ENCODE results near the gene ASB7. TPM values are rescaled to one million over a fixed set of nuclear protein-coding genes. Genes with fewer than 3 reads are reported as not detected.

Gene ASB7
- total RNA-seq, 1 experiment from 2014 or later: 17.9 TPM

DNA sequence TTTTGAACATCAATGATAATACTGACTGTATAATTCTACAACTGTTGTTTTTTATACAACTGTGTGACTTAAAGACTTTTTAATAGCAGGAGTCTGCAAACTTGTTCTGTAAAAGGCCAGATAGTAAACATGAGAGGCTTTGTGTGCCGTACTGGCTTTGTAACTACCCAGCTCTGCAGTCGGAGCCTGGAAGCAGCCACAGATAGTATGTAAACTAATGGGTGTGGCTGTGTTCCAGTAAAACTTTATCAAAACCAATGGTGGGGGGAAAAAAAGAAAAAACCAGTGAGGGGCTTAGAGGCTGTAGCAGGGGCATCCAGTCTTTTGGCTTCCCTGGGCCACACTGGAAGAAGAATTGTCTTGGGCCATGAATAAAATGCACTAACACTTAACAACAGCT, 11.9 kb downstream of the ASB7 start:
- no peaks in the 10 kb centered on the region for H3K4me1 ChIP-seq (replicated peaks; ENCODE audit: insufficient read depth)
- H4K20me1 ChIP-seq (ENCODE audit: insufficient read depth): no peaks in the 10 kb centered on the region
- CTCF ChIA-PET: no interaction called here
- TF ChIP-seq, protein P1, sequence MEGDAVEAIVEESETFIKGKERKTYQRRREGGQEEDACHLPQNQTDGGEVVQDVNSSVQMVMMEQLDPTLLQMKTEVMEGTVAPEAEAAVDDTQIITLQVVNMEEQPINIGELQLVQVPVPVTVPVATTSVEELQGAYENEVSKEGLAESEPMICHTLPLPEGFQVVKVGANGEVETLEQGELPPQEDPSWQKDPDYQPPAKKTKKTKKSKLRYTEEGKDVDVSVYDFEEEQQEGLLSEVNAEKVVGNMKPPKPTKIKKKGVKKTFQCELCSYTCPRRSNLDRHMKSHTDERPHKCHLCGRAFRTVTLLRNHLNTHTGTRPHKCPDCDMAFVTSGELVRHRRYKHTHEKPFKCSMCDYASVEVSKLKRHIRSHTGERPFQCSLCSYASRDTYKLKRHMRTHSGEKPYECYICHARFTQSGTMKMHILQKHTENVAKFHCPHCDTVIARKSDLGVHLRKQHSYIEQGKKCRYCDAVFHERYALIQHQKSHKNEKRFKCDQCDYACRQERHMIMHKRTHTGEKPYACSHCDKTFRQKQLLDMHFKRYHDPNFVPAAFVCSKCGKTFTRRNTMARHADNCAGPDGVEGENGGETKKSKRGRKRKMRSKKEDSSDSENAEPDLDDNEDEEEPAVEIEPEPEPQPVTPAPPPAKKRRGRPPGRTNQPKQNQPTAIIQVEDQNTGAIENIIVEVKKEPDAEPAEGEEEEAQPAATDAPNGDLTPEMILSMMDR (conservative IDR thresholded peaks at IDR 0.05): no peak
- no peak for TF ChIP-seq EZH2 (IDR thresholded peaks at IDR 0.05; ENCODE audit: low read depth)
- no peaks in the 10 kb centered on the region; the same call in 1 of the 2 replicates for H3K79me2 ChIP-seq (ENCODE audit: low read depth)
- POLR2A ChIA-PET (ENCODE audit: unreplicated experiment): no interaction called here
- H3K36me3 ChIP-seq (ENCODE audit: low read depth): peaks cover 48% of the 10 kb centered on the region
- H3K9me3 ChIP-seq (ENCODE audit: insufficient read depth, low read depth): no peaks in the 10 kb centered on the region
- no peak overlapping the region for H2AFZ ChIP-seq
- DNase-seq: no peak
- no peak overlapping the region for H3K4me3 ChIP-seq
- H3K4me2 ChIP-seq: no peak overlapping the region
- H3K27ac ChIP-seq: no peak overlapping the region
- intact Hi-C loops (cut with micrococcal nuclease; ENCODE audit: unreplicated experiment): no loop called here
- no peaks in the 10 kb centered on the region for H3K27me3 ChIP-seq (ENCODE audit: insufficient read depth, low read depth)
- peaks cover 5% of the 10 kb centered on the region; the same call in 1 of the 2 replicates for H3F3A ChIP-seq (ENCODE audit: insufficient read depth, low read depth)
- no TSS peak for BruUV-seq (replicated peaks)
- no peaks in the 10 kb centered on the region for H3K9me2 ChIP-seq (ENCODE audit: insufficient read depth)

DNA sequence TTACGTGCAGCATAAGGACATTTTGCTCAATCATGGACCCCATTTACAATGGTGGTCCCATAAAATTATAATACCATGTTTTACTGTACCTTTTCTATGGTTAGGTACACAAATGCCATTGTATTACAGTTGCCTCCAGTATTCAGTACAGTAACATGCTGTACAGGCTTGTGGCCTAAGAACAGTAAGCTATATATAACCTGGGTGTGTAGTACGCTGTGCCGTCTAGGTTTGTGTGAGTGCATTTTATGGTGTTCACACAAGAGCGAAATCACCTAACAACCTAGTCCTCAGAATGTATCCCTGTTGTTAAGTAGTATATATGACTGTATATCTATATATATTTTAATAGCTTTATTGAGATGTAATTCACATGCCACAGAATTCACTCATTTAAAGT, 12.5 kb downstream of the ASB7 start:
- Histone ChIP-seq H3K4me2 (no peak overlapping the region), H3K9me2 (ENCODE audit: insufficient read depth) (no peaks in the 10 kb centered on the region), H4K20me1 (ENCODE audit: insufficient read depth) (no peaks in the 10 kb centered on the region), H3K4me3 (no peak overlapping the region), H3K27ac (no peak overlapping the region), H3K36me3 (ENCODE audit: low read depth) (peaks cover 43% of the 10 kb centered on the region), H2AFZ (no peak overlapping the region), H3K4me1 (replicated peaks; ENCODE audit: insufficient read depth) (no peaks in the 10 kb centered on the region), H3F3A (ENCODE audit: insufficient read depth, low read depth) (peaks cover 5% of the 10 kb centered on the region; the same call in 1 of the 2 replicates), H3K79me2 (ENCODE audit: low read depth) (no peaks in the 10 kb centered on the region; the same call in 1 of the 2 replicates), H3K9me3 (ENCODE audit: insufficient read depth, low read depth) (no peaks in the 10 kb centered on the region), H3K27me3 (ENCODE audit: insufficient read depth, low read depth) (no peaks in the 10 kb centered on the region)
- DNase-seq: no peak
- POLR2A ChIA-PET (ENCODE audit: unreplicated experiment): no interaction called here
- intact Hi-C loops (cut with micrococcal nuclease; ENCODE audit: unreplicated experiment): no loop called here
- BruUV-seq (replicated peaks): no TSS peak
- TF ChIP-seq, protein P1 (conservative IDR thresholded peaks at IDR 0.05): no peak
- no peak for TF ChIP-seq EZH2 (IDR thresholded peaks at IDR 0.05; ENCODE audit: low read depth)
- CTCF ChIA-PET: no interaction called here

DNA sequence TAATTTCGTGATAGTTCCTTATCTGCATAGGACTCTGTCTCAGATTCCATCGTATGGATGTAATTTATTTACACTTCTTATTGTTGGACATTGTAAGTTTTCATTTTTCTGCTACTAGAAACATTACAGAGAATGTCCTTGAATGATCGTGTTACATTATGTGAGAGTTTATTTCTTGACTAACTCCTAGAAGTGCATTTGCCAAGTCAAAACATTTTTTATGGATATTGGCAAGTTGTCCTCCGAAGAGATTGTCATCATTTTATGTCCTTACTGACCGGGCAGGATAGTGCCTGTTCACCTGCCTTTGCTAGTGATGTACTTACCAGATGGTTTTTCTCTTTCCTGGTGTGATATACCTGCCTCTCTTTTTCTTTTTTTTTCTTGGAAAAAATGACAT, 13.4 kb downstream of the ASB7 start:
- no peak overlapping the region for H3K27ac ChIP-seq
- H3K4me1 ChIP-seq (replicated peaks; ENCODE audit: insufficient read depth): no peaks in the 10 kb centered on the region
- no peak overlapping the region for H3K4me2 ChIP-seq
- no peaks in the 10 kb centered on the region for H3K9me2 ChIP-seq (ENCODE audit: insufficient read depth)
- no peak overlapping the region for H2AFZ ChIP-seq
- H3K9me3 ChIP-seq (ENCODE audit: insufficient read depth, low read depth): no peaks in the 10 kb centered on the region
- ChIA-PET CTCF (interaction anchor here (0.6 kb wide), 1 partner anchor 51 kb away, joined by 3 read pairs; no protein-coding TSS in a partner anchor), POLR2A (ENCODE audit: unreplicated experiment) (no interaction called here)
- peaks cover 44% of the 10 kb centered on the region for H3K36me3 ChIP-seq (ENCODE audit: low read depth)
- intact Hi-C loops (cut with micrococcal nuclease; ENCODE audit: unreplicated experiment): no loop called here
- no peaks in the 10 kb centered on the region for H4K20me1 ChIP-seq (ENCODE audit: insufficient read depth)
- DNase-seq: no peak
- H3K4me3 ChIP-seq: no peak overlapping the region
- BruUV-seq (replicated peaks): no TSS peak
- TF ChIP-seq, protein P1 (conservative IDR thresholded peaks at IDR 0.05): no peak
- no peak for TF ChIP-seq EZH2 (IDR thresholded peaks at IDR 0.05; ENCODE audit: low read depth)
- H3K27me3 ChIP-seq (ENCODE audit: insufficient read depth, low read depth): no peaks in the 10 kb centered on the region
- no peaks in the 10 kb centered on the region; the same call in 1 of the 2 replicates for H3K79me2 ChIP-seq (ENCODE audit: low read depth)
- H3F3A ChIP-seq (ENCODE audit: insufficient read depth, low read depth): peaks cover 5% of the 10 kb centered on the region; the same call in 1 of the 2 replicates

All from PC-9 (cell line).